ENCODE measurements around the gene DHRS4L2.
"Not testable (repeated sequence)": the region's sequence is repeated elsewhere in the genome, so short reads cannot be mapped to it uniquely, and the experiment has no call there.

DHRS4L2 gene

GRCh38 chr14:24020520-24020919, 31.8 kb downstream of the DHRS4L2 start:
- DNase-seq: not testable (repeated sequence)

- DNase-seq: not testable (repeated sequence)
Observed at GRCh38 chr14:24024939-24025418, 36.2 kb downstream of the DHRS4L2 start.

GRCh38 chr14:24029687-24030086, 41.0 kb downstream of the DHRS4L2 start:
- DNase-seq: not testable (repeated sequence)

- DNase-seq: not testable (repeated sequence)
Observed at GRCh38 chr14:24031331-24031730, 42.6 kb downstream of the DHRS4L2 start.

- peak; percentile 30 for DNase-seq
Observed at GRCh38 chr14:24032727-24033418, 44.1 kb downstream of the DHRS4L2 start.

GRCh38 chr14:24035769-24036168, 47.0 kb downstream of the DHRS4L2 start:
- DNase-seq: not testable (repeated sequence)

- peak; percentile 59 for DNase-seq
Observed at GRCh38 chr14:24036169-24036962, 47.6 kb downstream of the DHRS4L2 start.

- DNase-seq: not testable (repeated sequence)
Observed at GRCh38 chr14:24036963-24037657, 48.4 kb downstream of the DHRS4L2 start.

- no peak for DNase-seq
Observed at GRCh38 chr14:24037658-24038037, 48.9 kb downstream of the DHRS4L2 start.

- no peak for DNase-seq
Observed at GRCh38 chr14:24038686-24039085, 50.0 kb downstream of the DHRS4L2 start.

- DNase-seq: no peak
Observed at GRCh38 chr14:24040692-24041091, 52.0 kb downstream of the DHRS4L2 start.

- DNase-seq: no peak
Observed at GRCh38 chr14:24042746-24043145, 54.0 kb downstream of the DHRS4L2 start.

- not testable (repeated sequence) for DNase-seq
Observed at GRCh38 chr14:24049002-24049401, 60.3 kb downstream of the DHRS4L2 start.

- DNase-seq: not testable (repeated sequence)
Observed at GRCh38 chr14:24050753-24051152, 62.0 kb downstream of the DHRS4L2 start.

GRCh38 chr14:24051176-24051788, 62.6 kb downstream of the DHRS4L2 start:
- DNase-seq: no peak

GRCh38 chr14:24051789-24052655, 63.3 kb downstream of the DHRS4L2 start, which contains the start of gene CARMIL3:
Gene CARMIL3 (plus strand): TSS chr14:24052009. CDS start chr14:24052154, 145 bp downstream.
- DNase-seq: peak; percentile 20

- no peak for DNase-seq
Observed at GRCh38 chr14:24052656-24053547, 64.2 kb downstream of the DHRS4L2 start.

GRCh38 chr14:24053548-24054323, 65.0 kb downstream of the DHRS4L2 start:
- no peak for DNase-seq

- DNase-seq: no peak
Observed at GRCh38 chr14:24054324-24054641, 65.6 kb downstream of the DHRS4L2 start.

GRCh38 chr14:24054646-24055045, 65.9 kb downstream of the DHRS4L2 start:
- no peak for DNase-seq

All from kidney glomerular epithelial cell (primary cell).